OCI-LY7 (cell line): ENCODE data around the gene LIN7A. TPM values are rescaled to one million over a fixed set of nuclear protein-coding genes. Genes with fewer than 3 reads are reported as not detected.
A peak's percentile ranks its signal among the peaks of the same experiment; 100 is the strongest.

ENCODE experiments used
- BruUV-seq: library from RNA; stranded (reverse); fragments of 400-500 nt; replicated peaks from 2 replicates; lab custom pipeline; 2021; lab: Mats Ljungman, UMichigan
- CTCF ChIA-PET: fragments of 300-600 bp; sonication (Branson Sonifier 250); formaldehyde crosslinking; loops from one replicate; lab custom pipeline; 2022; ENCODE audit warnings: antibody characterized with exemption; ENCODE audit not compliant: unreplicated experiment; lab: Charles Lee
- POLR2A ChIA-PET: fragments of 300-600 bp; sonication (Branson Sonifier 250); formaldehyde crosslinking; loops from one replicate; lab custom pipeline; 2022; ENCODE audit warnings: antibody characterized with exemption; lab: Charles Lee
- DNase-seq: peaks from one replicate; pipeline ENCODE4 v3.0.0-alpha.2; 2015; ENCODE audit warnings: low spot score
- H2AFZ ChIP-seq: fragments of 200-600 bp; sonication (generic), shearing (Covaris generic); 2 replicates; pipeline ENCODE4 v1.6.1; 2014; ENCODE audit warnings: mild to moderate bottlenecking, antibody characterized with exemption, low read length, moderate library complexity
- H3K27ac ChIP-seq: fragments of 200-600 bp; sonication (generic); 2 replicates; pipeline ENCODE4 v1.5.1; 2014; ENCODE audit warnings: mixed run types, low read depth, mild to moderate bottlenecking, moderate library complexity, low read length, inconsistent platforms; ENCODE audit not compliant: poor library complexity, severe bottlenecking
- H3K36me3 ChIP-seq: fragments of 200-600 bp; sonication (generic); 2 replicates; pipeline ENCODE4 v1.6.1; 2014; ENCODE audit warnings: mild to moderate bottlenecking, antibody characterized with exemption, low read length, moderate library complexity, mixed read lengths; ENCODE audit not compliant: insufficient read depth
- H3K4me1 ChIP-seq: fragments of 200-600 bp; sonication (generic); 2 replicates; pipeline ENCODE4 v1.5.1; 2014; ENCODE audit warnings: mild to moderate bottlenecking, low read length; ENCODE audit not compliant: insufficient read depth, poor library complexity, severe bottlenecking
- H3K4me2 ChIP-seq: fragments of 200-600 bp; sonication (generic); 2 replicates; pipeline ENCODE4 v1.6.1; 2014; ENCODE audit warnings: mild to moderate bottlenecking, low read length
- H3K4me3 ChIP-seq: fragments of 200-600 bp; sonication (generic); 2 replicates; pipeline ENCODE4 v1.5.1; 2014; ENCODE audit warnings: mild to moderate bottlenecking, low read depth, low read length; ENCODE audit not compliant: poor library complexity, severe bottlenecking
- H3K79me2 ChIP-seq: fragments of 200-600 bp; sonication (generic); 2 replicates; pipeline ENCODE4 v1.6.1; 2016; ENCODE audit warnings: low read depth, mild to moderate bottlenecking, low read length, moderate library complexity, mixed read lengths; ENCODE audit not compliant: insufficient read depth
- H3K9me2 ChIP-seq: fragments of 200-600 bp; sonication (generic); 2 replicates; pipeline ENCODE4 v1.6.1; 2016; ENCODE audit warnings: mild to moderate bottlenecking, low read length, mixed read lengths; ENCODE audit not compliant: insufficient read depth
- H3K9me3 ChIP-seq: fragments of 200-600 bp; sonication (generic); 2 replicates; pipeline ENCODE4 v1.6.1; 2014; ENCODE audit warnings: mild to moderate bottlenecking, mixed run types, low read length, mixed read lengths
- H4K20me1 ChIP-seq: fragments of 200-600 bp; sonication (generic); 2 replicates; pipeline ENCODE4 v1.6.1; 2014; ENCODE audit warnings: mild to moderate bottlenecking, antibody characterized with exemption, low read length, moderate library complexity, mixed read lengths; ENCODE audit not compliant: insufficient read depth
- CTCF ChIP-seq: fragments of 200-600 bp; sonication (generic); conservative IDR thresholded peaks from 2 replicates; pipeline ENCODE4 v1.5.1; 2014; ENCODE audit warnings: mild to moderate bottlenecking, antibody characterized with exemption, low read length, moderate library complexity, mixed read lengths
- EZH2phosphoT487 ChIP-seq: fragments of 200-600 bp; sonication (generic); IDR thresholded peaks from 2 replicates; pipeline ENCODE4 v1.6.1; 2018; ENCODE audit warnings: low read depth, borderline replicate concordance, mild to moderate bottlenecking, mixed run types, antibody characterized with exemption, low read length, moderate library complexity, mixed read lengths
- intact Hi-C: fragments of 100-400 bp; cut with micrococcal nuclease; formaldehyde crosslinking; loops from one replicate; pipeline ENCODE4 v1.10.0; 2022; ENCODE audit not compliant: unreplicated experiment
- total RNA-seq, 2 experiments: library from RNA; depleted of rRNA in 1 of 2; stranded (reverse); fragments of >200 nt in 1 of 2; shearing (Covaris generic) in 1 of 2; gene quantifications; 2 replicates each; pipeline ENCODE4 v1.2.3, GENCODE V29; 2014 to 2022

The LIN7A gene
- total RNA-seq, 2 experiments from 2014 or later = 0.61 TPM; not detected in 1

GRCh38 chr12:80763874-80764273, 173.9 kb downstream of the LIN7A start:
- POLR2A ChIA-PET = no interaction called here
- CTCF ChIA-PET = no interaction called here
- Histone ChIP-seq H3K27ac (no peak overlapping the region), H3K79me2 (no peaks in the 10 kb centered on the region), H2AFZ (no peak overlapping the region; the same call in 1 of the 2 replicates), H3K36me3 (no peaks in the 10 kb centered on the region), H3K9me2 (no peaks in the 10 kb centered on the region), H3K4me2 (no peak overlapping the region), H3K4me3 (no peak overlapping the region), H4K20me1 (no peaks in the 10 kb centered on the region), H3K9me3 (no peaks in the 10 kb centered on the region), H3K4me1 (peaks cover 18% of the 10 kb centered on the region)
- peak; percentile 59 for DNase-seq
- intact Hi-C loops = loop anchor here (5.0 kb wide), 1 partner anchor 292 kb away; no protein-coding TSS in a partner anchor
- no TSS peak for BruUV-seq
- no peak for TF ChIP-seq EZH2phosphoT487
- TF ChIP-seq CTCF = peak; percentile 86

GRCh38 chr12:80761838-80762237, 175.9 kb downstream of the LIN7A start:
- no peak for TF ChIP-seq CTCF
- no peak for TF ChIP-seq EZH2phosphoT487
- POLR2A ChIA-PET = no interaction called here
- H3K4me1 ChIP-seq = peaks cover 9% of the 10 kb centered on the region
- no peaks in the 10 kb centered on the region for H3K36me3 ChIP-seq
- H3K27ac ChIP-seq = no peak overlapping the region
- H3K9me2 ChIP-seq = no peaks in the 10 kb centered on the region
- intact Hi-C loops = loop anchor here (5.0 kb wide), 1 partner anchor 290 kb away; no protein-coding TSS in a partner anchor
- no peak overlapping the region for H3K4me2 ChIP-seq
- BruUV-seq = no TSS peak
- no peaks in the 10 kb centered on the region for H4K20me1 ChIP-seq
- DNase-seq = no peak
- H3K9me3 ChIP-seq = no peaks in the 10 kb centered on the region
- CTCF ChIA-PET = no interaction called here
- H3K4me3 ChIP-seq = no peak overlapping the region
- no peak overlapping the region for H2AFZ ChIP-seq
- H3K79me2 ChIP-seq = no peaks in the 10 kb centered on the region

- Histone ChIP-seq H3K4me3 (no peak overlapping the region), H3K36me3 (no peaks in the 10 kb centered on the region), H3K9me2 (no peaks in the 10 kb centered on the region), H4K20me1 (no peaks in the 10 kb centered on the region), H3K4me1 (no peaks in the 10 kb centered on the region), H3K9me3 (no peaks in the 10 kb centered on the region), H3K27ac (no peak overlapping the region), H3K79me2 (no peaks in the 10 kb centered on the region), H3K4me2 (no peak overlapping the region), H2AFZ (no peak overlapping the region)
- BruUV-seq = no TSS peak
- DNase-seq = no peak
- ChIA-PET POLR2A (interaction anchor here (0.7 kb wide), 1 partner anchor 170 kb away, joined by 3 read pairs; no protein-coding TSS in a partner anchor), CTCF (no interaction called here)
- no peak for TF ChIP-seq CTCF
- TF ChIP-seq EZH2phosphoT487 = no peak
- intact Hi-C loops = no loop called here
These were observed 180.9 kb downstream of the LIN7A start for GRCh38 chr12:80756875-80757274.
